Natural killer cell (primary cell): ENCODE data around the gene MYO5B. TPM values are rescaled to one million over a fixed set of nuclear protein-coding genes. Genes with fewer than 3 reads are reported as not detected.

Experiments used
- ATAC-seq, 3 donors: fragments of 150-1000 bp in 2 of 3; fragments of 200-7000 bp in 1 of 3; cut with Tn5 transposase; 1 replicate in 1 of 3; 2 replicates in 2 of 3; pipeline ENCODE4 v1.10.0; 2021; ENCODE audit warnings: mild to moderate bottlenecking in 2 of 3, moderate library complexity in 2 of 3
- DNase-seq, 2 donors: peaks; one replicate each; pipeline versions ENCODE4 v3.0.0 to v3.0.0-alpha.2; 2013 to 2021; ENCODE audit warnings: mixed read lengths in 1 of 2
- H3K27ac ChIP-seq: one replicate; pipeline ENCODE4 v1.5.1; 2013; ENCODE audit warnings: mild to moderate bottlenecking, low read length
- H3K27me3 ChIP-seq: one replicate; pipeline ENCODE4 v1.6.1; 2013; ENCODE audit warnings: low read length; ENCODE audit not compliant: control insufficient read depth, insufficient read depth
- H3K36me3 ChIP-seq: one replicate; pipeline ENCODE4 v1.6.1; 2013; ENCODE audit warnings: low read length; ENCODE audit not compliant: control insufficient read depth, insufficient read depth
- H3K4me1 ChIP-seq: one replicate; pipeline ENCODE4 v1.6.1; 2013; ENCODE audit warnings: low read length; ENCODE audit not compliant: control insufficient read depth, insufficient read depth
- H3K4me3 ChIP-seq: one replicate; pipeline ENCODE4 v1.5.1; 2013; ENCODE audit warnings: low read length
- H3K9me3 ChIP-seq: one replicate; pipeline ENCODE4 v1.6.1; 2013; ENCODE audit warnings: low read length; ENCODE audit not compliant: control insufficient read depth, insufficient read depth
- H3K27ac Mint-ChIP-seq, 2 donors: one replicate each; pipeline ENCODE4 v1.8.0; 2022; ENCODE audit warnings: mild to moderate bottlenecking in 2 of 2, mixed read lengths in 2 of 2, moderate library complexity in 1 of 2
- H3K27me3 Mint-ChIP-seq, 2 donors: one replicate each; pipeline ENCODE4 v1.8.0; 2022; ENCODE audit warnings: low read depth in 2 of 2, mixed read lengths in 2 of 2
- H3K36me3 Mint-ChIP-seq: one replicate; pipeline ENCODE4 v1.8.0; 2022; ENCODE audit warnings: mixed read lengths
- H3K4me1 Mint-ChIP-seq, 2 donors: one replicate each; pipeline ENCODE4 v1.8.0; 2022; ENCODE audit warnings: mixed read lengths in 2 of 2
- H3K4me3 Mint-ChIP-seq: one replicate; pipeline ENCODE4 v1.8.0; 2022; ENCODE audit warnings: mild to moderate bottlenecking, moderate library complexity, mixed read lengths
- H3K9me3 Mint-ChIP-seq, 2 donors: one replicate each; pipeline ENCODE4 v1.8.0; 2022; ENCODE audit warnings: mixed read lengths in 2 of 2
- WGBS: methylation state at CpG from one replicate; pipeline ENCODE4 v1.1.7; 2013; ENCODE audit warnings: missing lambda C conversion rate; ENCODE audit not compliant: insufficient coverage; 5-methylcytosine and 5-hydroxymethylcytosine counted together
- intact Hi-C: fragments of 100-400 bp; cut with micrococcal nuclease; formaldehyde crosslinking; loops from one replicate; pipeline ENCODE4 v1.14.2; 2022
- total RNA-seq, 4 donors: library from RNA; stranded (reverse); fragments of 120-200 nt in 1 of 4; gene quantifications; one replicate each; pipeline versions ENCODE4 v1.2.3 to v1.2.4, GENCODE V29; 2013 to 2022
- TF ChIP-seq, protein P1 (sequence below): fragments of 200-600 bp; IDR thresholded peaks from one replicate; pipeline ENCODE4 v1.8.0; 2022; ENCODE audit warnings: antibody characterized with exemption

Gene MYO5B
- total RNA-seq, 3 donors from 2014 or later (not counting 1 experiment from before 2014, with no cell fraction given), result 0.33 TPM; not detected in 2

DNA sequence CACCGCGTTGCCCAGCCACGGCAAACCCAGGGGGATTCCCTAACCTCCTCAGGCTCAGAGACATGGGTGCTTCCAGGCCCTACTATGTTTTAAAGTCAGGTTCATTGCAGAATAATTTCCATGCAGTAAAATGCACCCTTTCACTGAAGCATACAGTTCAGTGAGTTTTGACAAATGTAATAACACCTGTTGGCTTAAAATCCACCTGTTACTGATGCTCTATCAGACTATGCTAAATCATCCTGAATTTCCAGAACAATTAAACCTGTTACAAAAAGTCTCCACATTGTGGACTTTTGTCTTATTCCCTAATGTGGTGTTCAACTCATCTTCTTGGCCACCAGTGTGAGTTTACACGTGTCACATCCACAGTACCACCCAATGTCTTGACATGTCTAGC lies 234.6 kb downstream of the MYO5B start:
- H3K27ac Mint-ChIP-seq, result no peak overlapping the region
- DNase-seq (no peak), ATAC-seq (no peak)
- no peaks in the 10 kb centered on the region for H3K36me3 ChIP-seq
- H3K4me3 Mint-ChIP-seq, result no peak overlapping the region
- H3K36me3 Mint-ChIP-seq, result no peaks in the 10 kb centered on the region
- intact Hi-C loops, result no loop called here
- TF ChIP-seq, protein P1, sequence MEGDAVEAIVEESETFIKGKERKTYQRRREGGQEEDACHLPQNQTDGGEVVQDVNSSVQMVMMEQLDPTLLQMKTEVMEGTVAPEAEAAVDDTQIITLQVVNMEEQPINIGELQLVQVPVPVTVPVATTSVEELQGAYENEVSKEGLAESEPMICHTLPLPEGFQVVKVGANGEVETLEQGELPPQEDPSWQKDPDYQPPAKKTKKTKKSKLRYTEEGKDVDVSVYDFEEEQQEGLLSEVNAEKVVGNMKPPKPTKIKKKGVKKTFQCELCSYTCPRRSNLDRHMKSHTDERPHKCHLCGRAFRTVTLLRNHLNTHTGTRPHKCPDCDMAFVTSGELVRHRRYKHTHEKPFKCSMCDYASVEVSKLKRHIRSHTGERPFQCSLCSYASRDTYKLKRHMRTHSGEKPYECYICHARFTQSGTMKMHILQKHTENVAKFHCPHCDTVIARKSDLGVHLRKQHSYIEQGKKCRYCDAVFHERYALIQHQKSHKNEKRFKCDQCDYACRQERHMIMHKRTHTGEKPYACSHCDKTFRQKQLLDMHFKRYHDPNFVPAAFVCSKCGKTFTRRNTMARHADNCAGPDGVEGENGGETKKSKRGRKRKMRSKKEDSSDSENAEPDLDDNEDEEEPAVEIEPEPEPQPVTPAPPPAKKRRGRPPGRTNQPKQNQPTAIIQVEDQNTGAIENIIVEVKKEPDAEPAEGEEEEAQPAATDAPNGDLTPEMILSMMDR, result no peak
- peaks cover 8 to 10% of the 10 kb centered on the region in 2 donors for H3K4me1 Mint-ChIP-seq
- peaks cover 17% of the 10 kb centered on the region for H3K4me1 ChIP-seq
- peaks cover 29 to 57% of the 10 kb centered on the region in 2 donors for H3K27me3 Mint-ChIP-seq
- no peak overlapping the region for H3K4me3 ChIP-seq
- no peak overlapping the region for H3K27ac ChIP-seq
- H3K27me3 ChIP-seq, result peaks cover 15% of the 10 kb centered on the region
- H3K9me3 ChIP-seq, result no peaks in the 10 kb centered on the region
- 87% methylated on average over 4 of the region's 4 CpGs for WGBS
- no peaks in the 10 kb centered on the region for H3K9me3 Mint-ChIP-seq

DNA sequence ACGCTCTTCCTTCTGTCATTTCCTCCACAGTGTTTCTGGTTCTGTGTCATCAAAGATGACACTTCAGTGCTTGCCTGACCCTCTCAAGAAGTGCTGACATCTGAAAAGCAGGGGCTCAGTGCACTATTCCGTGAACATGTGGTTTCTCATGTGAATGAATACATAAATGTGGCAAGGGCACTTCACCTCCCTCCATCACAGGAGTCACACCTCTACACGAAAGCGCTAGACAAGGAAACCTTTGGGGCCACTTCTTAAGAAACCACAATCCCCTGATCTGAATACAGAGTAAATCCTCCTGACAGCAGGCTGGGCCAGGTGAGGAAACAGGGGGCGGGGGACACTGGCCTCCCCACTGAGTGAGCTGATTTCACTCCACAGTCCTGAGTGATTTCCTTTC lies 235.8 kb downstream of the MYO5B start:
- Mint-ChIP-seq H3K27me3 (peaks cover 27 to 60% of the 10 kb centered on the region in 2 donors), H3K9me3 (no peaks in the 10 kb centered on the region), H3K27ac (peak overlapping the region in 1 of 2 donors; percentile 22), H3K36me3 (no peaks in the 10 kb centered on the region), H3K4me3 (peak overlapping the region; percentile 35), H3K4me1 (peaks cover 8 to 10% of the 10 kb centered on the region in 2 donors)
- Histone ChIP-seq H3K4me3 (no peak overlapping the region), H3K27ac (no peak overlapping the region), H3K27me3 (peaks cover 16% of the 10 kb centered on the region), H3K9me3 (no peaks in the 10 kb centered on the region), H3K4me1 (peaks cover 17% of the 10 kb centered on the region), H3K36me3 (no peaks in the 10 kb centered on the region)
- TF ChIP-seq, protein P1, result no peak
- ATAC-seq, result peak; percentile 40 to 83 (median 44)
- intact Hi-C loops, result no loop called here
- peak in 1 of 2 donors; percentile 41 for DNase-seq
- WGBS, result 26% methylated on average over 4 of the region's 5 CpGs

DNA sequence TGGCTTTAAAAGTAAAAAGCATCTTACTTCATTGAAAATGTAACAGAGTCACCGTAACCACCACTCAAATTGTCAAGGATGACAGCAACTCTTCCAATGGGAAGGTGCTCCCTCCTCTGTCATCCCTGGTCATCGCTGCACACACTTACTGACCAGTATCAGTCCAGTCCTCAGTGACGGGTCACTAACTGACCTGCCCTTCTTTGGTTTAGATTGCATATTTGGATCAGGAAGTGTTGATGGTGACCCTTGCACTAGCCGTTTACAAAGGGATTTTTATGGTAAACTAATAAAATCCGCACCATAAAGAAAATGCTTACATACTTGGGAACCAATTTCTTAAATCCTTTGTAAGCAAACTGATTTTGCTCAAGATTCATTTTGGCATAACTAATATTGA lies 239.7 kb downstream of the MYO5B start:
- no peak overlapping the region for H3K27ac ChIP-seq
- H3K4me1 Mint-ChIP-seq, result peaks cover 15 to 18% of the 10 kb centered on the region in 2 donors
- TF ChIP-seq, protein P1, result no peak
- no peaks in the 10 kb centered on the region for H3K36me3 ChIP-seq
- H3K4me3 Mint-ChIP-seq, result no peak overlapping the region
- H3K4me1 ChIP-seq, result peaks cover 17% of the 10 kb centered on the region
- H3K9me3 ChIP-seq, result no peaks in the 10 kb centered on the region
- H3K9me3 Mint-ChIP-seq, result no peaks in the 10 kb centered on the region
- no peak overlapping the region for H3K27ac Mint-ChIP-seq
- 95% methylated on average over 5 of the region's 5 CpGs for WGBS
- H3K4me3 ChIP-seq, result no peak overlapping the region
- intact Hi-C loops, result no loop called here
- peaks cover 32 to 60% of the 10 kb centered on the region in 2 donors for H3K27me3 Mint-ChIP-seq
- H3K27me3 ChIP-seq, result peaks cover 11% of the 10 kb centered on the region
- ATAC-seq (no peak), DNase-seq (no peak)
- no peaks in the 10 kb centered on the region for H3K36me3 Mint-ChIP-seq

DNA sequence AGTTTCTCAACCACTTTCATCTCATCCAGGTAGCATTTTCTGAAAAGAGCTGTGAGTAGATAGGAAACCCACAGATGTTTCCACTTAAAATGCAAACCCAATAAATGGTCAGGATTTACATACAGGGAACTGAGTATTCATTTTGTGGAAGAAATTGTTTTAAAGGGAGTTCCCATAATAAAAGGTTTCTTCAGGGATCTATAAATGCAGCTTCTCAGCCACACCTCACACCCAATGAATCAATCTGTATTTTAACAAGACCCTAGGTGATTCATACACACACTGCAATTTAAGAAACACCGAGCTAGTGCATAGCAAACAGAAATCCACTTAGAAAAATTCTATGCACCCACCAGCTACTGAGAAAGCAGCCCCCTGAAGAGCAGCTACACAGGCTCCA lies 241.6 kb downstream of the MYO5B start:
- H3K27me3 Mint-ChIP-seq, result peaks cover 20 to 44% of the 10 kb centered on the region in 2 donors
- TF ChIP-seq, protein P1, result no peak
- H3K4me3 Mint-ChIP-seq, result no peak overlapping the region
- no peak for ATAC-seq
- peaks cover 13 to 17% of the 10 kb centered on the region in 2 donors for H3K4me1 Mint-ChIP-seq
- Histone ChIP-seq H3K4me1 (peaks cover 8% of the 10 kb centered on the region), H3K27ac (no peak overlapping the region), H3K36me3 (no peaks in the 10 kb centered on the region), H3K27me3 (peaks cover 8% of the 10 kb centered on the region), H3K4me3 (no peak overlapping the region), H3K9me3 (no peaks in the 10 kb centered on the region)
- no peak overlapping the region for H3K27ac Mint-ChIP-seq
- no peaks in the 10 kb centered on the region for H3K36me3 Mint-ChIP-seq
- 86% methylated on average over 1 of the region's 1 CpG for WGBS
- intact Hi-C loops, result no loop called here
- H3K9me3 Mint-ChIP-seq, result no peaks in the 10 kb centered on the region
- no peak for DNase-seq
